IPS-18c (cell line): ENCODE results near the gene SSX5.
"Not testable (repeated sequence)": the region's sequence is repeated elsewhere in the genome, so short reads cannot be mapped to it uniquely, and the experiment has no call there.

Source experiments
- H3K4me3 ChIP-seq: 2 replicates; pipeline ENCODE4 v1.7.0; 2013; ENCODE audit warnings: low read depth, mild to moderate bottlenecking, low read length, moderate library complexity; ENCODE audit not compliant: insufficient read depth
- H3K9me3 ChIP-seq: one replicate; pipeline ENCODE4 v1.6.1; 2013; ENCODE audit warnings: mild to moderate bottlenecking, low read length, moderate library complexity; ENCODE audit not compliant: control insufficient read depth, insufficient read depth

Gene SSX5

DNA sequence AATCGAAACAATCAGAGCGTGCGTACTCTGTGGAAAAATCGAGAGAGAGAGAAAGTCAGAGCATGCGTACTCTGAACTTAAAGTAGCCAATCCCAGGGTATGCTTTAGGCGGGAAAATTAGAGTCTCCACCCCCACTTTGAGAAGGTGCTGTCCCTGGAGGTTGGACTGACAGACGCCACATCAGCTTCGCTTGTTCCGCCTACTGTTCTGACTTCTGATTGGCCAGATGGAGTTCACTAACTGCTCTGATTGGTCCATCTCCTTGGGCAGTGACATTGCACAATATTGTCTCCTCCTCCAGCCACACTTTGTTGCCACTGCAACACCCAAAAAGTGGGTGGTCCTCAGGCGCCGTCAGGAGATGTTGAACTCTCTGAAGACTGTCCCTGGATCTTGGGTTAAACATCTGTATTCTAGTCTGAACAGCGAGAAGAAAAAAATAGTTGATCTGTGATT, at the start of gene SSX5:
TSS of gene SSX5 (minus strand) at position 51 of the 457 bp plus-strand sequence. CDS start 1,437 bp downstream, outside the sequence.
- no peak within 1 kb of the TSS for H3K4me3 ChIP-seq
- H3K9me3 ChIP-seq = no peaks in the 10 kb centered on the region

- H3K9me3 ChIP-seq, H3K4me3 ChIP-seq: not testable (repeated sequence)
These were observed 27.6 kb upstream of the SSX5 start for GRCh38 chrX:48224196-48224595.

DNA sequence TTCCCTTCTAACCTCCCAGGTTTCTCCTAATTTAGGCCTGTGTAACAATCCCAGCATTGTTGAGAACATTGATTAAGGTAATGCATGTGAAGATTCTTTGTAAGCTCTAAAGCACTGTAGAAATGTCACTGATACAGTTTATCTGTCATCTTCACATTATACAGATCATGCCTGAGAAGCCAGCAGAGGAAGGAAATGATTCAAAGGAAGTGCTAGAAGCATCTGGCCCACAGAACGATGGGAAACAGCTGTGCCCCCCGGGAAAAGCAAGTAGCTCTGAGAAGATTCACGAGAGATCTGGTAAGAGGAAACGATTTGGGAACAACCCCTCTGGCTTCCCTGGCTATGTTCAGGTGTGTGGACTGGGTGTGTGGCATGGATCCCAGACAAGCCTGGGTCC, 17.7 kb upstream of the SSX5 start:
- not testable (repeated sequence) for H3K9me3 ChIP-seq, H3K4me3 ChIP-seq

GRCh38 chrX:48190024-48190423, 6.6 kb downstream of the SSX5 start:
- not testable (repeated sequence) for H3K4me3 ChIP-seq, H3K9me3 ChIP-seq

- H3K4me3 ChIP-seq, H3K9me3 ChIP-seq: not testable (repeated sequence)
These were observed 14.7 kb downstream of the SSX5 start for GRCh38 chrX:48181882-48182281.

DNA sequence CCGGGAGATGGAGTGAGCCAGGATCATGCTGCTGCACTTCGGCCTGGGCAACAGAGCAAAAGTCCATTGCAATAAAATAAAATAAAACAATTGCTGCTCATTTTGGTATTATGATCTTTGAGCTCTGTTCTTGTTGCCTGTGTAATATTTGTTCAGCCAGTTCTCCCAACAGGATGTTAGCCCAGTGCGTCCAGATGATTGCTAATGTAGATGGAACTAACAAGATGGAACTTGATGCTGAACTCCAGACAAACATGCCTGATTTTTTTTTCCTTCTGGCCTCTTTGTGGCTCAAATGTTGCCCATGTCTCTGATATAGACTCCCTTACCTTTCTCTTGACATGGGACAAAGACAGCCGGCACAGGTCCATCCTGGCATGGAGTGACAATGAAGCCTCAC, 15.8 kb downstream of the SSX5 start:
- Histone ChIP-seq H3K4me3 (no peak overlapping the region), H3K9me3 (peaks cover 6% of the 10 kb centered on the region)

GRCh38 chrX:48179691-48180090, 16.9 kb downstream of the SSX5 start:
- Histone ChIP-seq H3K9me3 (peaks cover 6% of the 10 kb centered on the region), H3K4me3 (no peak overlapping the region)

- not testable (repeated sequence) for H3K9me3 ChIP-seq, H3K4me3 ChIP-seq
These were observed 30.3 kb downstream of the SSX5 start for GRCh38 chrX:48166322-48166721.

DNA sequence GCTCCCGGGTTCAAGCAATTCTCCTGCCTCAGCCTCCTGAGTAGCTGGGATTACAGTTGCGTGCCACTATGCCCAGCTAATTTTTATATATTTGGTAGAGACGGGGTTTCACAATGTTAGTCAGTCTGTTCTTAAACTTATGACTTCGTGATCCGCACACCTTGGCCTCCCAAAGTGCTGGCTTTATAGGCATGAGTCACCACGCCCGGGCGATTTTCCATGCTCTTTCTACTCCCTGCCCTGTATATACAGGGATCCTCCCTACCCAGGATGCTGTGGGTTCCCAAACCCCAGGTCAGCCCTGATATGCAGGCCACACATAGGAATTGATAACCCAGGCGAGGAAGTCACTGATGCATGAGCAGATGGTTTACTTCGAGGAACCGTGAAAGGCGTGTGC, 31.4 kb downstream of the SSX5 start:
- Histone ChIP-seq H3K4me3 (no peak overlapping the region), H3K9me3 (peaks cover 3% of the 10 kb centered on the region)

DNA sequence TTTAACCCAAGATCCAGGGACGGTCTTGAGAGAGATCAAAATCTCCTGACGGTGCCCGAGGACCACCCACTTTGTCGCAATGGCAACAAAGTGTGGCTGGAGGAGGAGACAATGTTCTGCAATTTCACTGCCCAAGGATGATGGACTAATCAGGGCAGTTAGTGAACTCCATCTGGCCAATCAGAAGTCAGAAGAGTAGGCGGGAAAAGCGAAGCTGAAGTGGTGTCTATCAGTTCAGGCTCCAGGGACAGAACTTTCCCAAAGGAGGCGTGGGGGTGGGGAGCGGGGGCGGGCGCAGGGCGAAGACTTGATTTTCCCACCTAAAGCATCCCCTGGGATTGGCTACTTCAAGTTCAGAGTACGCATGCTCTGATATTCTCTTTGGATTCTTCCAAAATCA, 40.6 kb downstream of the SSX5 start:
- Histone ChIP-seq H3K4me3 (no peak overlapping the region), H3K9me3 (peaks cover 7% of the 10 kb centered on the region)

- Histone ChIP-seq H3K4me3 (no peak overlapping the region), H3K9me3 (peaks cover 7% of the 10 kb centered on the region)
These were observed 41.8 kb downstream of the SSX5 start for GRCh38 chrX:48154796-48155195.

GRCh38 chrX:48153769-48154168, 42.8 kb downstream of the SSX5 start:
- peaks cover 9% of the 10 kb centered on the region for H3K9me3 ChIP-seq
- H3K4me3 ChIP-seq = no peak overlapping the region

DNA sequence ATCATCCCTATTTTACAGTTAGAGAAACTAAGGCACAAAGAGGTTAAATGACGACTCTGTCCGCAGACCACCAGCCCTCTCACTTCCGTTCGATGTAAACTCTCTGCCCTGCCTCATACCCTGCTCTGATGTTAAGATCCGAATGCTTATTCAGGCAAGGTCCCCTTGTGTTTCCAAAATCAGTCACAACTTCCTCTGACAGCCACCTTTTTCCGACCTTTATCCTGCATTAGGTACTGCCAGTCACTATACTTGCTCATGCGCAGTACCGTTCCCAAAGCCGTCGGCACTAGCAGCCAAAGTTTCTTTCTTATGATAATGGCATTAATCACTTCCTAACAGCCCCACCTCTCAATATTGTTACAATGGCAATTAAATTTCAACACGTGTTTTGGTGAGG, 53.9 kb downstream of the SSX5 start:
- H3K4me3 ChIP-seq, H3K9me3 ChIP-seq: not testable (repeated sequence)

DNA sequence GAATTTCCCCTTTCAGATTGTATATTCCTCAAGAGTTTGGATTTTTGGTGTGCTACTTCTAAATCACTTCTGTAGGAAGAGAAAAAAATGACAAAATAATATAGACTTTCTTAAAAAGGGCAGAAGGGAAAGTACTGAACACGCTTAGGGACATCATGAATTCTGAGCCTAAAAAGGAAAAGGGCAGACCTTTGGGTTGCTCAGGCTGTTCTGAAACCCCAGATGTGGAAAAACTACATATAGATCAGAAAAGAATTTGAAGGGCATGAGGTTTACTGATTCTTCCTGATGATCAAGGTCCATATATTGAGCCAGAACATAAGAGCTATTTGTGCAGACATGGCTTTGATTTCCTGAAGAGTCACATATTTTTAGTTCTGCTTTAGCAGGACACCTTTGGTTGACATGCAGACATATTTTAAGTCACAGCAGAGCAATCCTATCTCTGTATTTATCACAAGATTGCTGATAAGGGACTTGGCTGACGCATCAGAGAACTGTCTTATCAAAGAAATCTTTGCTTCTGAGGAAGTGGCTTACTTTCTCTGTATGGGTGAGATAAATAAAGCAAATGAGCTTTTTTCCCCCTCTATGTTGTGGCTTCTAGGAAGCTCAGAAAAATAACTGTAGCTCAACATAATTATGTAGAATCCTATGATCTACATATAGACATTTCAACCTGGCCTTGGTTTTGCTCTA, 54.6 kb downstream of the SSX5 start:
- not testable (repeated sequence) for H3K9me3 ChIP-seq, H3K4me3 ChIP-seq

DNA sequence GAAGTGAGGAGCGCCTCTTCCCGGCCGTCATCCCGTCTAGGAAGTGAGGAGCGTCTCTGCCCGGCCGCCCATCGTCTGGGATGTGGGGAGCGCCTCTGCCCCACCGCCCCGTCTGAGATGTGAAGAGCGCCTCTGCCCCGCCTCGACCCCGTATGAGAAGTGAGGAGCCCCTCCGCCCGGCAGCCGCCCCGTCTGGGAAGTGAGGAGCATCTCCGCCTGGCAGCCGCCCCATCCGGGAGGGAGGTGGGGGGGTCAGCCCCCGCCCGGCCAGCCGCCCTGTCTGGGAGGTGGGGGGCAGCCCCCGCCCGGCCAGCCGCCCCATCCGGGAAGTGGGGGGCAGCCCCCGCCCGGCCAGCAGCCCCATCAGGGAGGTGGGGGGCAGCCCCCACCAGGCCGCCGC, 57.5 kb downstream of the SSX5 start:
- not testable (repeated sequence) for H3K9me3 ChIP-seq, H3K4me3 ChIP-seq
